Stimulated activated CD8-positive, alpha-beta memory T cell treated with anti-CD3 and anti-CD28 coated beads, Interleukin-12 subunit alpha, Interleukin-12 subunit beta, amount 100 ng/mL, for 24 hours (primary cell): ENCODE measurements around the gene LAX1.

Source experiments
- DNase-seq: peaks from one replicate; pipeline ENCODE4 v3.0.0-alpha.2; 2020; ENCODE audit errors: extremely low read depth

Gene LAX1

GRCh38 chr1:203813581-203814341 lies 48.8 kb downstream of the LAX1 start:
- no peak for DNase-seq

- DNase-seq: no peak
Measured at GRCh38 chr1:203818399-203818798, 53.4 kb downstream of the LAX1 start.

- DNase-seq: no peak
Measured at GRCh38 chr1:203823306-203823705, 58.3 kb downstream of the LAX1 start.
